Activated naive CD4-positive, alpha-beta T cell treated with anti-CD3 and anti-CD28 coated beads for 36 hours (primary cell): ENCODE data around the gene CD19. TPM values are rescaled to one million over a fixed set of nuclear protein-coding genes. Genes with fewer than 3 reads are reported as not detected.
"Not testable (repeated sequence)": the region's sequence is repeated elsewhere in the genome, so short reads cannot be mapped to it uniquely, and the experiment has no call there.

ENCODE experiments used
- CTCF ChIA-PET: fragments of 350-600 bp; sonication (Branson Sonifier 250); formaldehyde crosslinking; loops from one replicate; lab custom pipeline; 2021; ENCODE audit warnings: antibody characterized with exemption; lab: Charles Lee
- DNase-seq: peaks from one replicate; pipeline ENCODE4 v3.0.0-alpha.2; 2020
- H3K27ac Mint-ChIP-seq: one replicate; pipeline ENCODE4 v1.8.0; 2021; ENCODE audit warnings: mild to moderate bottlenecking, mixed read lengths
- H3K27me3 Mint-ChIP-seq: one replicate; pipeline ENCODE4 v1.8.0; 2021; ENCODE audit warnings: low read depth, mixed read lengths
- H3K36me3 Mint-ChIP-seq: one replicate; pipeline ENCODE4 v1.8.0; 2021; ENCODE audit warnings: low read depth, mixed read lengths
- H3K4me1 Mint-ChIP-seq: one replicate; pipeline ENCODE4 v1.8.0; 2021; ENCODE audit warnings: low read depth, mixed read lengths
- H3K4me3 Mint-ChIP-seq: one replicate; pipeline ENCODE4 v1.8.0; 2021; ENCODE audit warnings: mild to moderate bottlenecking, moderate library complexity, mixed read lengths
- H3K9me3 Mint-ChIP-seq: one replicate; pipeline ENCODE4 v1.8.0; 2021; ENCODE audit warnings: mixed read lengths
- intact Hi-C: fragments of 100-400 bp; cut with micrococcal nuclease; formaldehyde crosslinking; loops from one replicate; pipeline ENCODE4 v1.15.1; 2023
- total RNA-seq, 2 experiments: library from RNA; stranded (reverse); gene quantifications; one replicate each; pipeline ENCODE4 v1.2.3, GENCODE V29; 2021

Gene CD19
- total RNA-seq, 2 experiments from 2014 or later = 0.19 to 0.22 TPM

DNA sequence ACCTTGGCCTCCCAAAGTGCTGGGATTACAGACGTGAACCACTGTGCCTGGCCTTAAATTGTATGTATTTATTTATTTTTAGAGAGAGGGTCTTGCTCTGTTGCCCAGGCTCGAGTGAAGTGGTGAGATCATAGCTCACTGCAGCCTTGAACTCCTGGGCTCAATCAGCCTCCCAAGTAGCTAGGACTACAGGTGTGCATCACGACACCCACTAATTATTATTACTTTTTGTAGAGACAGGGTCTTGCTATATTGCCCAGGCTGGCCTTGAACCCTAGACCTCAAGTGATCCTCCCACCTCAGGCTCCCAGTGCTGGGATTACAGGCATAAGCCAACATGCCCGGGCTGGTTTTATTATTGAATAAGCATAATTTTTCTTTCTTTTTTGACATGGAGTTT, 14.9 kb downstream of the CD19 start:
- Mint-ChIP-seq H3K27ac (no peak overlapping the region), H3K27me3 (no peaks in the 10 kb centered on the region), H3K4me1 (peaks cover 15% of the 10 kb centered on the region), H3K36me3 (peaks cover 5% of the 10 kb centered on the region), H3K9me3 (no peaks in the 10 kb centered on the region), H3K4me3 (no peak overlapping the region)
- CTCF ChIA-PET = interaction anchor here (0.5 to 3.1 kb wide), 4 partner anchors 9 to 98 kb away, joined by 3 to 17 read pairs (median 3); no protein-coding TSS in a partner anchor
- intact Hi-C loops = no loop called here
- no peak for DNase-seq

DNA sequence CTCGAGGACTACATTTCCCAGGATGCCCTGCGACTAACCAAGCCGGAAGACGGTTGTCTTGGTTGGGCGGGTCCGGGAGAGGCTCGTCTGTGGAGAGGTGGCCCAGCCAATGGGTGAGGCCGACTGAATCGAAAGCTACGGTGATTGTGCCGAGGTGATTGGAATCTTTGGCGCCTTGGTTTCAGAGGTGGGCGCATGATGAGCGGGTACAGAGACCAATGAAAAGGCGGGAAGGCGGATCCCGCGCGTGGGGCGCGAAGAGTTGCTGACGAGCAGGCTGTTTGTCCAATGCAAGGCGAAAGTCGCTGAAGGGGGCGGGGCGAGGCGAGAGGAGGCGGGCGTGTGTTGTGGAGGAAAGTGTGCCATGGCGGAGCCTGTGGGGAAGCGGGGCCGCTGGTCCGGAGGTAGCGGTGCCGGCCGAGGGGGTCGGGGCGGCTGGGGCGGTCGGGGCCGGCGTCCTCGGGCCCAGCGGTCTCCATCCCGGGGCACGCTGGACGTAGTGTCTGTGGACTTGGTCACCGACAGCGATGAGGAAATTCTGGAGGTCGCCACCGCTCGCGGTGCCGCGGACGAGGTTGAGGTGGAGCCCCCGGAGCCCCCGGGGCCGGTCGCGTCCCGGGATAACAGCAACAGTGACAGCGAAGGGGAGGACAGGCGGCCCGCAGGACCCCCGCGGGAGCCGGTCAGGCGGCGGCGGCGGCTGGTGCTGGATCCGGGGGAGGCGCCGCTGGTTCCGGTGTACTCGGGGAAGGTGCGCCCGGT, 19.1 kb downstream of the CD19 start, which contains the start of gene NFATC2IP:
NFATC2IP (plus strand) TSS at position 290 of the 762 bp plus-strand sequence; CDS start at position 365, 75 bp downstream.
- Mint-ChIP-seq H3K36me3 (peaks cover 24% of the 10 kb centered on the region), H3K9me3 (no peaks in the 10 kb centered on the region), H3K4me3 (peak within 1 kb of the TSS; percentile 94), H3K4me1 (peaks cover 32% of the 10 kb centered on the region), H3K27ac (peak within 1 kb of the TSS; percentile 93), H3K27me3 (no peaks in the 10 kb centered on the region)
- DNase-seq = peak; percentile 100
- CTCF ChIA-PET = no interaction called here
- intact Hi-C loops = loop anchor here (1.0 to 10.0 kb wide), 8 partner anchors 23 to 1014 kb away; partner anchors contain the start of genes RABEP2, SPNS1, TMEM219 and TUFM

DNA sequence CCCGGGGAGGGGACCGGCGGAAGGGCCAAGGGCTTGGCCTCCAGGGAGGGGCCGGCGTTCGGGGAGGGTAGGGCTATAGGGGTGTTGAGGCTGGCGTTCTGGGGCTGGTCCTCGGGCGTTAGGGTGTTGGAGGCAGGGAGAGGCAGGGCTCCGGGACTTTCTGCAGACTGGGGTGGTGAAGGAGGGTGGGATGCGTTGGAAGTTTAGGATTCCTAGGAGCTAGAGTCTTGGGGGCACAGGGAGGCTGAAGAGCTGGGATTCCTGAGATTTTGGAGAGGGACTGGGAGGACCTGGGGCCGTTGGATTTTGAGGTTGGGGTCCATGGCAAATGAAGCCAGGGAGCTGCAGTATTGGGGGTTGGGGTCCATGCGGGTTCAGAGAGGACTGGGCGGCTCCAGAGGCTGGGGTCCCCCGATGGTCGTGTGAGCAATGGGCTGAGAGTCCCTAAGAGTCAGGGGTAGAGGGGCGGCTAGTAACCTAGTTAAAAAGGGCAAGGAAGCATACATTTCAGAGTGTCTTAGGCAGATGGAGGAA, 19.7 kb downstream of the CD19 start:
- no peaks in the 10 kb centered on the region for H3K27me3 Mint-ChIP-seq

DNA sequence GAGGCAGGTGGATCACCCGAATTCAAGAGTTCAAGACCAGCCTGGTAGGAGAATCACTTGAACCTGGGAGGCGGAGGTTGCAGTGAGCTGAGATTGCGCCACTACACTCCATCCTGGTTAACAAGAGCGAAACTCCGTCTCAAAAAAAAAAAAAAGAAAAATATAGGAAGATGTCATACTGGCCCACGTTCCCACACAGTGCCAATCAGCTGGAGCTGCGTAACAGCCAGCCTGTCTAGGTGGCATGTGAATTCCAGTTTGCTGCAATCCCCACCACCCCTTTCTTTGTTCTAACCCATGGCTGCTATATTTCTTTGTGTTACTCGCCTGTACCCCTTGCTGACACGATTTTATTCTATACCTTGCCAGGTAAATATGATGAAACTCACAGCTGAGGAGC, 26.4 kb downstream of the CD19 start:
- Mint-ChIP-seq H3K4me1 (peaks cover 8% of the 10 kb centered on the region), H3K9me3 (no peaks in the 10 kb centered on the region), H3K27ac (no peak overlapping the region), H3K4me3 (no peak overlapping the region), H3K27me3 (no peaks in the 10 kb centered on the region), H3K36me3 (peaks cover 30% of the 10 kb centered on the region)
- CTCF ChIA-PET = interaction anchor here (0.6 kb wide), 1 partner anchor 15 kb away, joined by 7 read pairs; no protein-coding TSS in a partner anchor
- no peak for DNase-seq
- intact Hi-C loops = loop anchor here (10.0 kb wide), 1 partner anchor 1007 kb away; the partner anchor contains the start of gene TMEM219

More for the DNA sequence above, 19.7 kb downstream of the CD19 start:
- H3K27ac Mint-ChIP-seq = peak overlapping the region; percentile 93
- intact Hi-C loops = loop anchor here (2.0 to 10.0 kb wide), 2 partner anchors 57 to 1013 kb away; partner anchors contain the start of gene TMEM219
- H3K36me3 Mint-ChIP-seq = peaks cover 28% of the 10 kb centered on the region
- DNase-seq = no peak
- peaks cover 30% of the 10 kb centered on the region for H3K4me1 Mint-ChIP-seq
- H3K4me3 Mint-ChIP-seq = peak overlapping the region; percentile 94
- CTCF ChIA-PET = interaction anchor here (0.6 kb wide), 1 partner anchor 1082 kb away, joined by 3 read pairs; no protein-coding TSS in a partner anchor
- no peaks in the 10 kb centered on the region for H3K9me3 Mint-ChIP-seq

DNA sequence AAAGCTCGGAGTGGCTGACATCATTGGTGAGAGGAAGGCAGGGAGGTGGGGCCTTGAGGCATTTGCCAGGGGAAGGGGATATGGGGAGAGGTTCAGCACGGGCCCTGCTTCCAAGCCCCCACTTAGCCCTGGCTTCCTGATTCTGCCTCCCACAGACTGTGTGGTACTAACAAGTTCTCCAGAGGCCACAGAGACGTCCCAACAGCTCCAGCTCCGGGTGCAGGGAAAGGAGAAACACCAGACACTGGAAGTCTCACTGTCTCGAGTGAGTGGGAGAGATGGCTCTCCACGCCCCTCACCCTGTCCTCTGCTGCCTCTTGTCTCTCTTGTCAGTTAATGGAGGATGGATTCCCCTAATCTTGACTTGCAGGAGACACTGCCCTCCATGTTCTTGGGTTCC, 27.1 kb downstream of the CD19 start:
- H3K4me3 Mint-ChIP-seq = no peak overlapping the region
- DNase-seq = no peak
- H3K27ac Mint-ChIP-seq = no peak overlapping the region
- no peaks in the 10 kb centered on the region for H3K9me3 Mint-ChIP-seq
- no peaks in the 10 kb centered on the region for H3K27me3 Mint-ChIP-seq
- peaks cover 5% of the 10 kb centered on the region for H3K4me1 Mint-ChIP-seq
- intact Hi-C loops = loop anchor here (10.0 kb wide), 1 partner anchor 1006 kb away; the partner anchor contains the start of gene TMEM219
- H3K36me3 Mint-ChIP-seq = peaks cover 30% of the 10 kb centered on the region
- CTCF ChIA-PET = no interaction called here

DNA sequence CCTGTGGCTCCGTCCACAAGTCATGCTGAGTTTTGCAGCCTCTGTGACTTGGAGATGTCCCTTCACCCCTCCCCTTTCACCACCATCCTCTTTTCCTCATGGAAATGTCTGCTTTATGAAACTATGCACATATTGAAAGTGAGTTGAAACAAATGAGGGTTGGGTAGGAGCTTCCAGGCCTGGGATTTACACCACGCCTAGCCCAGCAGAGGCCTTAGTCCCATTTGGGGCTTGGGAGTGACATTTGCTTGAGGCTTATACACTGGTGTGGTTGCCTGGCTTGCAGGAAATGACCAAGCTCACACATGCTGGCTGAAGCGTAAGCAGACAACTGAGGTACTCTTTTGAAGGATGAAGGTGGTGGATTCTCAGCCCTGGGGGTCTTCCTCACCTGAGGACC, 32.3 kb downstream of the CD19 start:
- DNase-seq = no peak
- H3K27ac Mint-ChIP-seq = no peak overlapping the region
- no peaks in the 10 kb centered on the region for H3K4me1 Mint-ChIP-seq
- intact Hi-C loops = no loop called here
- peaks cover 19% of the 10 kb centered on the region for H3K36me3 Mint-ChIP-seq
- CTCF ChIA-PET = interaction anchor here (0.6 kb wide), 1 partner anchor 472 kb away, joined by 5 read pairs; the partner anchor contains the start of gene CLN3
- H3K9me3 Mint-ChIP-seq = no peaks in the 10 kb centered on the region
- H3K4me3 Mint-ChIP-seq = no peak overlapping the region
- H3K27me3 Mint-ChIP-seq = no peaks in the 10 kb centered on the region

DNA sequence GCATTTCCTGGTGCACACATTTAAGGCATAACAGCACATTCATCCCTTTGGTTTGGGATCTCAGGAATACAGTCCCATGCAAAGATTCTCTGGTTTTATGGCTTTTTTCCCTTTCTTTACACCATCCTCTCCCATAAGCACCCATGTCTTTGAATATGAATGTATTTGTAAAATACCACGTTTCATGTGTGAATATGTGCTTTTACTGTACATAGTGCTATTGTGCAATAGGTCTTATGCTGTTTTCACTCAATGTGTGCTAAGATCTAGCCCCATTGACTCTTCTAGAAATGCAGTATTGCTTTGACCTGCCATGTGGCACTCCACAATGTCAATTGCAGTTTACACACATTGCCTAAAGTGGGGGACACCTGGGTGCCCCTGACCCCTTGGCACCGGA, 32.7 kb downstream of the CD19 start:
- CTCF ChIA-PET = no interaction called here
- intact Hi-C loops = no loop called here
- H3K4me3 Mint-ChIP-seq = no peak overlapping the region
- DNase-seq = no peak
- no peaks in the 10 kb centered on the region for H3K9me3 Mint-ChIP-seq
- H3K27me3 Mint-ChIP-seq = no peaks in the 10 kb centered on the region
- H3K4me1 Mint-ChIP-seq = no peaks in the 10 kb centered on the region
- H3K27ac Mint-ChIP-seq = no peak overlapping the region
- H3K36me3 Mint-ChIP-seq = peaks cover 17% of the 10 kb centered on the region

DNA sequence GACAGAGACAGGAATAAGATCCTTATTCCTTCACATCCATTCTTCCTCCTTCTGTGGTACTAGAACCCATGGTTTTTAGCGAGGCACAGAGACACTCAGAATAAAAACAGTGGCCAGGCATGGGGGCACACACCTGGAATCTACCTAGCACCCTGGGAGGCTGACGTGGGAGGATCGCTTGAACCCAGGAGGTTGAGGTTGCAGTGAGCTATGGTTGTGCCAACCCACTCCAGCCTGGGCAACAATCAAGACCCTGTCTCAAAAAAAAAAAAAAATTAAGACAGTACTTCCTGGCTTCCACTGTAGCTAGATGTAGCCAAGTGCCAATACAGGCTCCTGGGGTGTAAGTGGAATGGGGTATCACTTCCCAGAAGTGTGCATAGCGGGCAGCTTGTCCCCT, 35.4 kb downstream of the CD19 start:
- peaks cover 6% of the 10 kb centered on the region for H3K36me3 Mint-ChIP-seq
- no peaks in the 10 kb centered on the region for H3K9me3 Mint-ChIP-seq
- CTCF ChIA-PET = interaction anchor here (1.4 kb wide), 1 partner anchor 22 kb away, joined by 4 read pairs; no protein-coding TSS in a partner anchor
- DNase-seq = no peak
- H3K4me1 Mint-ChIP-seq = no peaks in the 10 kb centered on the region
- no peak overlapping the region for H3K4me3 Mint-ChIP-seq
- no peaks in the 10 kb centered on the region for H3K27me3 Mint-ChIP-seq
- no peak overlapping the region for H3K27ac Mint-ChIP-seq
- intact Hi-C loops = no loop called here

DNA sequence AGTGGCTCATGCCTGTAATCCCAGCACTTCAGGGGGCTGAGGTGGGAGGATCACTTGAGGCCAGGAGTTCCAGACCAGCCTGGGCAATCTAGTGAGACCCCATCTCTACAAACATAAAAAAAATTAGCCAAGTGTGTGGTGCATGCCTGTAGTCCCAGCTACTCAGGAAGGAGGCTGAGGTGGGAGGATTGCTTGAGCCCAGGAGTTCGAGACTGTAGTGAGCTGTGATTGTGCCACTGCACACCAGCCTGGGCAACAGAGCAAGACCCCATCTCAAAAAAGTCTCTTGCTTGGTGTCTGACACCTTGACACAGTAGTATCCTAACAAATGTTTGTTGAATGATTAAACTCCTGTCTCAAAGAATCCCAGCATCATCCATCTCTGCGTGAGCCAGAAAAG, 37.9 kb downstream of the CD19 start:
- H3K4me1 Mint-ChIP-seq, H3K9me3 Mint-ChIP-seq, intact Hi-C loops, DNase-seq, H3K27me3 Mint-ChIP-seq, H3K27ac Mint-ChIP-seq, H3K4me3 Mint-ChIP-seq, H3K36me3 Mint-ChIP-seq: not testable (repeated sequence)
- CTCF ChIA-PET = interaction anchor here (0.6 kb wide), 1 partner anchor 733 kb away, joined by 3 read pairs; no protein-coding TSS in a partner anchor

DNA sequence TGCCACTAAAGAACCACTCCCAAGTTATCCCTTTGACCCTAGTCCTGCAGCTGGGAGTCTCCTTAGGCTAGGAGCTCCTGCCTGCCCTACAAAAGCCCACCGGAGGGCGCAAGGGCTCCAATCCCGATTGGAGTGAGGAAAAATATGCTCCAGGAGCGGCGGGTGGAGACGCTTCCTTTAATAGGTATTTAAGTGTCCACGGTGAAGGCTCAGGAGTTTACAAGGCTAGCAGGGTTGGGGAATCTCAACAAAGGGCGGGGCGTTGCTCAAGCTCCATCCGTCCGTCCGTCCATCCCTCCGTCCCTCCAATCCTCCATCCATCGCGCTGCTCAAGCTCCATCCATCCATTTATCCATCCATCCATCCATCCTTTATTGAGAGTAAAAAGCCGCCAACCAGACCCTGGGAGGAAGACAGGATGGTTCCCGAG, 42.3 kb downstream of the CD19 start:
- intact Hi-C loops = loop anchor here (1.0 kb wide), 3 partner anchors 11 to 34 kb away; partner anchors contain the start of genes LAT and NFATC2IP
- Mint-ChIP-seq H3K9me3 (no peaks in the 10 kb centered on the region), H3K36me3 (peaks cover 3% of the 10 kb centered on the region), H3K4me3 (peak overlapping the region; percentile 97), H3K27me3 (no peaks in the 10 kb centered on the region), H3K4me1 (peaks cover 34% of the 10 kb centered on the region), H3K27ac (peak overlapping the region; percentile 91)
- DNase-seq = peak; percentile 76
- CTCF ChIA-PET = interaction anchor here (0.6 to 2.1 kb wide), 13 partner anchors 10 to 207 kb away, joined by 3 to 14 read pairs (median 3); partner anchors contain the start of gene LAT

DNA sequence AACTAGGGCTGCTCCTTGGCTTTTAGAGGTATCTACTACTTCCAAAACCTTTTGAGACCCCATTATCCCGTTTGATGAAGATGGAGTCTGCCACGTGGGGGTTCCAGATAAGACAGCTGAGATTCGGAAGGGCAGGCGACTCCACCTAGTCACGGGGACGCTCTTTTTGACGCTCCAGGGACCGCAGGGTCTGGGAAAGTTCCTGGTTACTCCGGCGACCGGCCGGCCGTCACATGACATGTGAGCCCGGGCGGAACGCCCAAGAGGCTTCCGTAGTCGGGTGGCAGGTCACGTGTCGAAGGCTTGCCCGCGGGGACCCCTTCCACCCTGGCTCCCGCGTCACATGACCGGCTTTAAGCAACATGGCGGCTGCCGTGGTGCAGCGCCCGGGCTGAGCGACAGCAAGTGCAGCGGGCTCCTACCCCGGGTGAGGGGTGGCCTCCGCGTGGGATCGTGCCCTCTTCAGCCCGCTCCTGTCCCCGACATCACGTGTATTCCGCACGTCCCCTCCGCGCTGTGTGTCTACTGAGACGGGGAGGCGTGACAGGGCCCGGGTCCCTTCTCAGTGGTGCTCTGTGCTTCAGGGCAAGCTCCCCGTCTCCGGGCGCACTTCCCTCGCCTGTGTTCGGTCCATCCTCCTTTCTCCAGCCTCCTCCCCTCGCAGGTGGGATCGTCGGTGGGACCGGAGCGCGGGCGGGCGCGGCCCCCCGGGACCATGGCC, 42.8 kb downstream of the CD19 start, which contains the start of gene SPNS1:
SPNS1 (plus strand) TSS at position 342 of the 721 bp plus-strand sequence; CDS start at position 716, 374 bp downstream.
- peaks cover 34% of the 10 kb centered on the region for H3K4me1 Mint-ChIP-seq
- H3K27me3 Mint-ChIP-seq = no peaks in the 10 kb centered on the region
- no peaks in the 10 kb centered on the region for H3K9me3 Mint-ChIP-seq
- CTCF ChIA-PET = interaction anchor here (0.9 to 2.1 kb wide), 9 partner anchors 9 to 207 kb away, joined by 3 to 14 read pairs (median 3); partner anchors contain the start of gene LAT
- peak within 1 kb of the TSS; percentile 97 for H3K4me3 Mint-ChIP-seq
- intact Hi-C loops = loop anchor here (1.0 kb wide), 3 partner anchors 11 to 34 kb away; partner anchors contain the start of genes LAT and NFATC2IP
- H3K36me3 Mint-ChIP-seq = peaks cover 3% of the 10 kb centered on the region
- H3K27ac Mint-ChIP-seq = peak within 1 kb of the TSS; percentile 91
- peak; percentile 97 for DNase-seq
